ENCODE measurements around the gene PICALM.

GRCh38 chr11:85950317-85951048, 118.4 kb downstream of the PICALM start:
- TF ChIP-seq CTCF (IDR thresholded peaks at IDR 0.05) (no peak), POLR2A (IDR thresholded peaks at IDR 0.05) (no peak)
